Sigmoid colon (tissue), 3 donors: ENCODE data around the gene UBE2L6.

ENCODE experiments used
- POLR2A ChIP-seq, 2 donors: fragments of 450-650 bp; IDR thresholded peaks; one replicate each; pipeline ENCODE4 v1.6.1; 2016; ENCODE audit warnings: antibody characterized with exemption in 2 of 2, mild to moderate bottlenecking in 2 of 2, moderate library complexity in 2 of 2
- TF ChIP-seq, protein P1 (sequence below), 4 experiments: fragments of 450-650 bp in 3 of 4; fragments of 200-600 bp in 1 of 4; IDR thresholded peaks; one replicate each; pipeline ENCODE4 v1.5.1; 2016 to 2019; ENCODE audit warnings: antibody characterized with exemption in 4 of 4, mild to moderate bottlenecking in 3 of 4, moderate library complexity in 2 of 4

DNA sequence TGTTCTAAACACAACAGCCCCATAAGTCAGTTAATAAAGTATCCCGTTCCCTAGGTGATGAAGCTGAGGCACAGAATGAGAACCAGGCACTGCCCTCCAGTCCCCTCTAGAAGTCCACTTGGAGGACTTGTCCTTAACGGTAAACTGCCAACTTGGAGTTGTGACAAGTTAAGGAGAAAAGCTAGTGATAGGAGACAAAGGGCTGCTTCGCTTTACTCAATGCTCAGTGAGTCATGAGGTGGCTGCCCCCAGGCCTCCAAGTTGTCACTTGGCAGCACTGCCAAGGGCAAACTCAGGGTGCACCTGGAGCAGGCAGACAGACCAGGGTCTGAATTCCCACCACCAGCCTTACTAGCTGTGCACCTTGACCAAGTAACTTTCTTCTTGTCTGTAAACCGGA, 65.5 kb downstream of the UBE2L6 start:
- TF ChIP-seq, protein P1, sequence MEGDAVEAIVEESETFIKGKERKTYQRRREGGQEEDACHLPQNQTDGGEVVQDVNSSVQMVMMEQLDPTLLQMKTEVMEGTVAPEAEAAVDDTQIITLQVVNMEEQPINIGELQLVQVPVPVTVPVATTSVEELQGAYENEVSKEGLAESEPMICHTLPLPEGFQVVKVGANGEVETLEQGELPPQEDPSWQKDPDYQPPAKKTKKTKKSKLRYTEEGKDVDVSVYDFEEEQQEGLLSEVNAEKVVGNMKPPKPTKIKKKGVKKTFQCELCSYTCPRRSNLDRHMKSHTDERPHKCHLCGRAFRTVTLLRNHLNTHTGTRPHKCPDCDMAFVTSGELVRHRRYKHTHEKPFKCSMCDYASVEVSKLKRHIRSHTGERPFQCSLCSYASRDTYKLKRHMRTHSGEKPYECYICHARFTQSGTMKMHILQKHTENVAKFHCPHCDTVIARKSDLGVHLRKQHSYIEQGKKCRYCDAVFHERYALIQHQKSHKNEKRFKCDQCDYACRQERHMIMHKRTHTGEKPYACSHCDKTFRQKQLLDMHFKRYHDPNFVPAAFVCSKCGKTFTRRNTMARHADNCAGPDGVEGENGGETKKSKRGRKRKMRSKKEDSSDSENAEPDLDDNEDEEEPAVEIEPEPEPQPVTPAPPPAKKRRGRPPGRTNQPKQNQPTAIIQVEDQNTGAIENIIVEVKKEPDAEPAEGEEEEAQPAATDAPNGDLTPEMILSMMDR (IDR thresholded peaks at IDR 0.05), result no peak
- TF ChIP-seq POLR2A (IDR thresholded peaks at IDR 0.05), result no peak
